ENCODE measurements around the gene ERC2. TPM values are rescaled to one million over a fixed set of nuclear protein-coding genes. Genes with fewer than 3 reads are reported as not detected.

Gene ERC2
- total RNA-seq, 1 donor from 2014 or later = 7.4 TPM

DNA sequence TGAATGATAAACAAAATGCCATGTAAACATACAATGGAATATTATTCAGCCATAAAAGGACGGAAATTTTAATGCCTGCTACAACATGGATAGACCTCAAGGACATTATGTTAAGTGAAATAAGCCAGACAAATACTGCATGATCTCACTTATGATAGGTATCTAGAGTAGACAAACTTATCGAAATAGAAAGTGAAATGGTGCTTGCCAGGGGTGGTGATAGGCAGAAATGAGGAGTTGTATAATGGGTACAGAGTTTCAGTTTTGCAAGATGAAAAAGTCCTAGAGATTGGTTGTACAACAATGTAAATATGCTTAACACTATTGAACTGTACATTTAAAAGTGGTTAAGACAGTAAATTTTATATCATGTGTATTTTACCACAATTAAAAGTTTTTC is 287.8 kb downstream of the ERC2 start:
- Histone ChIP-seq H2AFZ (ENCODE audit: low read depth, low read length) (no peak overlapping the region), H3K9me3 (ENCODE audit: insufficient read depth, low read depth, low read length) (no peaks in the 10 kb centered on the region), H3K27me3 (ENCODE audit: insufficient read depth, low read length) (no peaks in the 10 kb centered on the region), H4K20me1 (ENCODE audit: insufficient read depth, low read length) (no peaks in the 10 kb centered on the region), H3K4me1 (ENCODE audit: insufficient read depth, low read length) (no peaks in the 10 kb centered on the region), H3K36me3 (ENCODE audit: insufficient read depth, low read length) (no peaks in the 10 kb centered on the region), H3K27ac (ENCODE audit: low read depth, low read length) (no peak overlapping the region), H3K4me2 (ENCODE audit: low read length) (no peak overlapping the region), H3K4me3 (ENCODE audit: insufficient read depth, low read depth, low read length) (no peak overlapping the region), H3K79me2 (ENCODE audit: insufficient read depth, low read length) (no peaks in the 10 kb centered on the region), H3K9ac (ENCODE audit: low read length) (no peak overlapping the region)
- TF ChIP-seq, protein P1, sequence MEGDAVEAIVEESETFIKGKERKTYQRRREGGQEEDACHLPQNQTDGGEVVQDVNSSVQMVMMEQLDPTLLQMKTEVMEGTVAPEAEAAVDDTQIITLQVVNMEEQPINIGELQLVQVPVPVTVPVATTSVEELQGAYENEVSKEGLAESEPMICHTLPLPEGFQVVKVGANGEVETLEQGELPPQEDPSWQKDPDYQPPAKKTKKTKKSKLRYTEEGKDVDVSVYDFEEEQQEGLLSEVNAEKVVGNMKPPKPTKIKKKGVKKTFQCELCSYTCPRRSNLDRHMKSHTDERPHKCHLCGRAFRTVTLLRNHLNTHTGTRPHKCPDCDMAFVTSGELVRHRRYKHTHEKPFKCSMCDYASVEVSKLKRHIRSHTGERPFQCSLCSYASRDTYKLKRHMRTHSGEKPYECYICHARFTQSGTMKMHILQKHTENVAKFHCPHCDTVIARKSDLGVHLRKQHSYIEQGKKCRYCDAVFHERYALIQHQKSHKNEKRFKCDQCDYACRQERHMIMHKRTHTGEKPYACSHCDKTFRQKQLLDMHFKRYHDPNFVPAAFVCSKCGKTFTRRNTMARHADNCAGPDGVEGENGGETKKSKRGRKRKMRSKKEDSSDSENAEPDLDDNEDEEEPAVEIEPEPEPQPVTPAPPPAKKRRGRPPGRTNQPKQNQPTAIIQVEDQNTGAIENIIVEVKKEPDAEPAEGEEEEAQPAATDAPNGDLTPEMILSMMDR (IDR thresholded peaks at IDR 0.05; ENCODE audit: insufficient read depth, low read depth, low read length) = no peak
- no peak for TF ChIP-seq EZH2 (IDR thresholded peaks at IDR 0.05; ENCODE audit: insufficient read depth, low read length)
- H3K9me3 Mint-ChIP-seq (ENCODE audit: unreplicated experiment) = no peaks in the 10 kb centered on the region
- no peaks in the 10 kb centered on the region for H3K4me1 Mint-ChIP-seq (ENCODE audit: low read depth, unreplicated experiment)
- no peak for DNase-seq (ENCODE audit: low read depth)
- FAIRE-seq = no peak
- H3K27me3 Mint-ChIP-seq (ENCODE audit: low read depth, unreplicated experiment) = no peaks in the 10 kb centered on the region
- no peak overlapping the region for H3K27ac Mint-ChIP-seq (ENCODE audit: unreplicated experiment)
- no peaks in the 10 kb centered on the region for H3K36me3 Mint-ChIP-seq (ENCODE audit: low read depth, unreplicated experiment)
- no peak overlapping the region for H3K4me3 Mint-ChIP-seq (ENCODE audit: unreplicated experiment)

DNA sequence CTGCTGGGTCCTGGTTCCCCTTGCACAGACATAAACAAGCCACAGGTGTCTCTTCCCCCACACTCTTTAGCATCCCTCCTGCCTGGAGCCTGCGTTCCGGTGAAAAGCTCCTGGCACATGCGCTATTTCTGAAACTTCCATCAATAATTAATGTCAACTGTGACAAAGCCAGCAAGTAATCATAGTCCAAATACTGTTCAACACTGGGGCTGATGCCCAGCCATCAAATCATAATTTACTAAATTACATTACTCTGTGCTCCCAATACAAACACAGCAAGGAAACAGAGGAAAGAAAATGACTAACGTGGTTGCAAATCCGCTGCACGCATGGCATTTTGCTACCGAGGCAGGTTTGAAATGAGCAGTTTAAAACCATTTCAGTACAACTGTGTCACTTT is 294.7 kb downstream of the ERC2 start:
- Histone ChIP-seq H3K4me1 (ENCODE audit: insufficient read depth, low read length) (no peaks in the 10 kb centered on the region), H3K36me3 (ENCODE audit: insufficient read depth, low read length) (no peaks in the 10 kb centered on the region), H2AFZ (ENCODE audit: low read depth, low read length) (no peak overlapping the region), H3K27me3 (ENCODE audit: insufficient read depth, low read length) (no peaks in the 10 kb centered on the region), H3K9me3 (ENCODE audit: insufficient read depth, low read depth, low read length) (no peaks in the 10 kb centered on the region), H3K79me2 (ENCODE audit: insufficient read depth, low read length) (no peaks in the 10 kb centered on the region), H3K4me2 (ENCODE audit: low read length) (no peak overlapping the region), H3K9ac (ENCODE audit: low read length) (no peak overlapping the region), H3K27ac (ENCODE audit: low read depth, low read length) (no peak overlapping the region), H3K4me3 (ENCODE audit: insufficient read depth, low read depth, low read length) (no peak overlapping the region), H4K20me1 (ENCODE audit: insufficient read depth, low read length) (no peaks in the 10 kb centered on the region)
- DNase-seq (ENCODE audit: low read depth) (no peak), FAIRE-seq (no peak)
- Mint-ChIP-seq H3K27ac (ENCODE audit: unreplicated experiment) (no peak overlapping the region), H3K4me3 (ENCODE audit: unreplicated experiment) (no peak overlapping the region), H3K36me3 (ENCODE audit: low read depth, unreplicated experiment) (no peaks in the 10 kb centered on the region), H3K9me3 (ENCODE audit: unreplicated experiment) (no peaks in the 10 kb centered on the region), H3K4me1 (ENCODE audit: low read depth, unreplicated experiment) (no peaks in the 10 kb centered on the region), H3K27me3 (ENCODE audit: low read depth, unreplicated experiment) (no peaks in the 10 kb centered on the region)
- TF ChIP-seq, protein P1 (IDR thresholded peaks at IDR 0.05; ENCODE audit: insufficient read depth, low read depth, low read length) = no peak
- no peak for TF ChIP-seq EZH2 (IDR thresholded peaks at IDR 0.05; ENCODE audit: insufficient read depth, low read length)

DNA sequence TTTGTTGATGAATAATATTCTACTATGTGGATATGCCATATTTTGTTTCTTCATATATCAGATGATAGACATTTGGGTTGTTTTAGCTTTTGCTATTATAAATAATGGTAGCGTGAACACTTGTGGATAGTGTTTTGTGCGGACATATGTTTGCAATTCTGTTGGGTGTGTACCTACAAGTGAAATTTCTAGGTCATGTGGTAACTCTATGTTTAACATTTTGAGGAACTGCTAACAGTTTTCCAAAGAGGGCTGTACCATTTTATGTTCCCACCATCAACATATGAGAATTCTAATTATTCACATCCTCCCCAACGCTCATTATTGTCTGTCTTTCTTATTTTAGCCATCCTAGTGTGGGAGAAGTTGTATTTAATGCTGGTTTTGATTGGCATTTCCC is 303.8 kb downstream of the ERC2 start:
- DNase-seq (ENCODE audit: low read depth) (no peak), FAIRE-seq (no peak)
- Histone ChIP-seq H3K9ac (ENCODE audit: low read length) (no peak overlapping the region), H4K20me1 (ENCODE audit: insufficient read depth, low read length) (no peaks in the 10 kb centered on the region), H3K4me3 (ENCODE audit: insufficient read depth, low read depth, low read length) (no peak overlapping the region), H3K79me2 (ENCODE audit: insufficient read depth, low read length) (no peaks in the 10 kb centered on the region), H3K4me2 (ENCODE audit: low read length) (no peak overlapping the region), H3K27ac (ENCODE audit: low read depth, low read length) (no peak overlapping the region), H2AFZ (ENCODE audit: low read depth, low read length) (no peak overlapping the region), H3K36me3 (ENCODE audit: insufficient read depth, low read length) (no peaks in the 10 kb centered on the region), H3K9me3 (ENCODE audit: insufficient read depth, low read depth, low read length) (no peaks in the 10 kb centered on the region), H3K4me1 (ENCODE audit: insufficient read depth, low read length) (no peaks in the 10 kb centered on the region), H3K27me3 (ENCODE audit: insufficient read depth, low read length) (no peaks in the 10 kb centered on the region)
- Mint-ChIP-seq H3K4me1 (ENCODE audit: low read depth, unreplicated experiment) (no peaks in the 10 kb centered on the region), H3K4me3 (ENCODE audit: unreplicated experiment) (no peak overlapping the region), H3K27ac (ENCODE audit: unreplicated experiment) (no peak overlapping the region), H3K27me3 (ENCODE audit: low read depth, unreplicated experiment) (no peaks in the 10 kb centered on the region), H3K9me3 (ENCODE audit: unreplicated experiment) (peaks cover 5% of the 10 kb centered on the region), H3K36me3 (ENCODE audit: low read depth, unreplicated experiment) (no peaks in the 10 kb centered on the region)
- TF ChIP-seq EZH2 (IDR thresholded peaks at IDR 0.05; ENCODE audit: insufficient read depth, low read length) = no peak
- TF ChIP-seq, protein P1 (IDR thresholded peaks at IDR 0.05; ENCODE audit: insufficient read depth, low read depth, low read length) = no peak

Data from astrocyte (in vitro differentiated cells and primary cell).